NCI-H526 treated with DMSO at 0.1 percent for 48 hours (cell line): Measurements from ENCODE around the gene LYSMD1.

ENCODE experiments used
- DNase-seq: peaks from one replicate; lab custom pipeline; 2025; lab: John Stamatoyannopoulos, UW

LYSMD1 gene

DNA sequence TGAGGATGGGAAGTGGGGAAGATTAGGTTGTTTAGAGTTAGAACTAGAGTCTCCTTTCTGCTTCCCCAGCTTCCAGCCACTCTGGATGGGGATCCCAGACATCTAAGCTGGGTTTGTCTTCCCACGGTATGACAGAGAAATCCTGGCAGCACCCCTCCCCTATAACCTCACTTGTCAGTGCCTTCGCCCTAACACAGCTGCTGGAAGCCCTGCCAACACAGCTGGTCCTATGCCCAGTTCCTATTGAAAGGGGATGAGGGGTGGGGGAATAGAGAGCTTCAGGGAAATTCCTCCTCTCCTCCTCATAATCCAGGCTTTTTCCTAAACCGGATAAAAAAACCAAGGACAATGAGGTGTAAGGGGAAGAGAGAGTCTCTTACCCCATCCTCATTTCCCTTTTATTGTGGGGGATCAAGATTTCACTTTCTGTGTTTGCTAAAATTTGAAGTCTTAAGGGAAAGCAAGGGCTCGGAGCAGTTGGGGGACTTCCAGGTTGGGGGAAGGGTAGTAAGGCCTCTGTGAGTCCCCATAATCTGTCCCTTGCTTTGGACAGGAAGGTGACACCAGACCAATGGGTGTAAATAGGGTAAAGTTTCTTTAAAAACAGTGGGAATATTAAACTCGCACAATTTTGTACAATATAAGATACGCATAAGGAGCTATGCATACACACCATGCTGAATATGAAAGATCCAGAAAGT, 9.5 kb upstream of the LYSMD1 start:
- no peak for DNase-seq

DNA sequence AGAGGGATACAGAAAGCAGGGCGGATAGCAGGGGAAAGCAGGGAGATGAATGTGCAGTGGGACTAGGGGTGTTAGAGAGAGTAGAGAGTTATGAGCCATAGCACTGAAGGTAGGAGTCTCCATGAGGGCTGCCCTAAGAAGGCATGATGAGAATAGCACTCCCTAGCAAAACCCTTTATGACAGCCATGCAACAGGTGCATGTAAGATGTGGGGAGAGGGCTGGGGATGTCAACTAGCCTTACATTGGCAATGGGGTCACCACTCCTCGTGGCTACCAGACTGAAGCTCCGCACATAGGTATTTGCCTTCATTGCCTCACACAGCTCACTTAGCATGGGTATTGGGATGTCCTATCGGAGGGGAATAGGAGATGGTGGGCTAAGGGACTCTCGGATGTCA, 5.5 kb upstream of the LYSMD1 start:
- no peak for DNase-seq

DNA sequence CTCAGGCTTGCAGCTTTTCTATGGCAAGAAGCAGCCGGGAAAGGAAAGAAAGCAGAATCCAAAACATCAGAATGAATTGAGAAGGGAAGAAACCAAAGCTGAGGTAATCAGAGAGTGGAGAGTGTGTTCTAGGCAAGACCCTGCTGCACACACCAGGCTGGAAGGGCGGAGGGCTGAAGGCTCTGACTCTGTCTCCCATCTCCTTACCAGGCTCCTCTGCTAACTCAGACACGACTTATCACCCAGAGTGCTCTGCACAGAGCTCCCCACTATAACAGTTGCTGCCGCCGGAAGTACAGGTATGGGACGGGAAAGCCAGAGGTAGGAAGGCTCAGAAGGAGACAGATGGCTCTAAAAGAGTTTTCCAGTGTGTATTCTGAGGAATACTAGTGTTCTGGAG, 1.4 kb upstream of the LYSMD1 start:
- no peak for DNase-seq

DNA sequence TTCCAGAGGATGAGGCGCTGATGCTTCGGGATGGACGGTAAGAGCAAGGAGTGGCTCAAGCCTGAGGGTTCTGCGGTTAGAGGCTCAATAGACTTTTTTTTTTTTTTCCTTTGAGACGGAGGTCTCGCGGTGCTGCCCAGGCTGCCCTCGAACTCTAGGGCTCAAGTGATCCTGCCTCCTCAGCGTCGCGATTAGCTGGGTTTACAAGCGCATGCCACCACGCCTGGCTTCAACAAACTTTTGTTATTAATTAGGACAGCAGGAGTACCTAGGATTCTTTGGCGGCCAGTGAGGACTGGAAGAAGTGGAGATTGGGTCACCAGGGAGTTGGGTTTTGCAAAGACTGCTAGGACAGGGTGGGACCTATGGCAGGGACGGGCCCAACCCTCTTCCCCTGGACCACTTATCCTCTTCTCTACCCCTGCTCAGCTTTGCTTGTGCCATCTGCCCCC, 829 bp upstream of the LYSMD1 start:
- no peak for DNase-seq

- peak; percentile 79 for DNase-seq
These were observed 393 bp downstream of the LYSMD1 start for GRCh38 chr1:151165281-151165737.

GRCh38 chr1:151164732-151165280, 896 bp downstream of the LYSMD1 start:
- peak; percentile 43 for DNase-seq

GRCh38 chr1:151159373-151159772, 6.3 kb downstream of the LYSMD1 start:
- no peak for DNase-seq

GRCh38 chr1:151158751-151159251, 6.9 kb downstream of the LYSMD1 start:
- DNase-seq: no peak

- no peak for DNase-seq
These were observed 7.4 kb downstream of the LYSMD1 start for GRCh38 chr1:151158326-151158725.

DNA sequence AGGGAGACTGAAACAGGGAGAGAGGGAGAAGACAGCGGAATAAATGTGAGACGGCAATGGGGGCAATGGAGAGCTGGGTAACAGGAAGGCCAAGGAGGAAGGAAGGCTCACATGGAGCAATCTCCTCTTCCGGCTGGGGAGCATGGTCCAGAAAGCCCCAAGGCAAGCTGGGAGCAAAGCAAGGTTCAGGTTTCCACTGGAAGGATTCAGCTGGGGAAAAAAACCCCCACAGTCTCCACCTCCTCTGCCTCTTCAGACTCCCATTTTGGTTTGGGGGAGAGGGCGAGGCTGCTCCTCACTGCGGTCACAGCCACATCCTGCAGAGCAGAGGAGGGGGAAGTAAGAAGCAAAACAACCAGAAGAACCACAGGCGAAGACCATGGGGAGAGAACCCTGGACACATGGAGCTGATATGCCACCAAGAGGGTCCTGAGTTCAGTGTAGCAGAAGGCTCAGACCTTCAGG, 8.6 kb downstream of the LYSMD1 start:
- no peak for DNase-seq

DNA sequence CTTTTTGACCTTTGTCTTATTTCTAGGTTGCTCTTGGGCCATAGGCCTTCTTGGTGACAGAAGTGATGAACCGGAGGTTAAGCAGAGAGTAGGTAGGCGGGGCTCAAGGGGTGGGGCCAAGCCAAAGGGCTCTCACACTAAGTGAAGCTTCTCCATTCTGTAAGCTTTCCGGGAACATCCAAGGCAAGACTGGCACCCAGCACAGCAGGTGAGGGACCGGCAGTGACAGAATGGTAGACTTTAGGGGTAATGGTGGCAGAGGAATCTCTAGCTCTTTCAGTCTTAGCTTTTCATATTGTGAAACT, 9.2 kb downstream of the LYSMD1 start, which contains the start of gene TNFAIP8L2:
TSS of gene TNFAIP8L2 (plus strand) at position 135 of the 305 bp plus-strand sequence. CDS start 2,049 bp downstream, outside the sequence.
- no peak for DNase-seq

GRCh38 chr1:151147665-151148064, 18.0 kb downstream of the LYSMD1 start:
- DNase-seq: no peak

DNA sequence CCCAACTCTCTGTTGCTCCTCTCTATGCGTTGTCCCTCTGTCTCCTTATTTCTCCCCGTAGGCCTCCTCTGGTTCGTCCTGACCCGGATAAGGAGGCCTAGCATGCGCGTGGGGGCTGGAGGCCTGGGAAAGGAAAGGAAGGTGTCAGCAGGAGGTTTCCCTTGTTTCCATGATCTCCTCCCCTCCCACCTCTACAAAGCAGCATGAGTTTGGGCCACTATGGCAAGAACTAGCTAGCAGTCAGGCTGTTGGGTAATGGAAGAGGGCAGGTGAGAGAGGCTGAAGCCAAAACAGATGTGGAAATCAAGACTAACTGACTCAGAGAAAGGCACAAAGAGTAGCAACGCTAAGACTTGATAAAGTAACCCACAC, 18.6 kb downstream of the LYSMD1 start:
- DNase-seq: no peak

GRCh38 chr1:151146412-151147131, 19.1 kb downstream of the LYSMD1 start, which contains the start of gene SEMA6C:
SEMA6C (minus strand) TSS chr1:151146631; CDS start chr1:151142621, 4,010 bp downstream.
- DNase-seq: peak; percentile 98

DNA sequence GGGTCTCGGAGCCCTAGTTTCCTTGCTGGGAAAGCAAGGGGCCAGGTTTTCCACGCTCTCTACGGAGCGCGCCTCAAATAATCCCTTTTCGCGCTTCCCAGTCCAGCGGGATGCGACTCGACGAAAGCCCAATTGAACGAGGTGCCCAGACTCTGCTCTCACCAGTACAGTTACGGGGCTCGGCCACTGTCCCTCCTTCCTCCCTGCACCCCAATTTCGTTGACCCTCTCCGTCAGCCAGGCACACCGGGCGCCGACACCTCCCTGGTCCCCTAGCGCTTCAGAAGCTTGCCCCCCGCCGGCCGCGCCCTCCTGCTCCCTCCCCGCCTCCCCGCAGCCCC, 19.7 kb downstream of the LYSMD1 start:
- DNase-seq: peak; percentile 60

DNA sequence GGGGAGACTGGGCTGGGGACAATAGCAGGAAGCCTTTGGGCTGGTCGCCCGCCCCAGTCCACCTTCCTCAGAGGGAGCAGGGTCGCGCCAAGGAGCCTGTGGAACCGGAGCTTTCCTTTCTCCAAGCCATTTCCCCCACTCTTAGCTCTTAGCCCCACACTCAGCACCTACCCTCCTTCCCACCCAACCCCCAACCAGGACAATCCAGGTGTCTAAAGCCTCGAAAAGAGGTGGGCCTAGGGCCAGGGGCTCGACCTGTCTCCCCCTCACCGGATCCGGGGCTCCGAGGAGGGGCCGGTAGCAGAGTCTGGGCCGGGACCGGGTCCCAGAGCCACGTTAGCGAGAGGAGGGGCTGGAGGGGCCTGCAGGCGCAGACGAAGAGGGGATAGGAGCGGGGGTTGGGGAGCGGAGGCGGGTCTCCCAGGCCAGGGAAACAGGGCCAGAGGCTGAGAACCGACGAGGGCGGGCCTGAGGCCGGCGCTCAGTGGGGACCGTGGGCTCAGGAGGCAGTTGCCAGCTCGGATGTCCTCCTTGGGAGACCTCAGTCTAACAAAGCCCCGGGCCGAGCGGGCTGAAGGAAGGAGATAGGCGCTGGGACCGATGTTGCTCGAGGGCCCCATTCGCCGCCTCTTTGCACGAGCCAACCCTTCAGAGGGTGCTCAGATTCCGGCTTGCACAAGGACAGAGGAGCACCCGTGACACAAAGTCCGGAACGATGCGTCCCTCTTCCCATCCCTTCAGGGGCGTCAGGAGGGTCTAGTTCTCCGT, 20.2 kb downstream of the LYSMD1 start:
- peak; percentile 51 for DNase-seq

- DNase-seq: peak; percentile 97
These were observed 21.0 kb downstream of the LYSMD1 start for GRCh38 chr1:151144474-151145303.

DNA sequence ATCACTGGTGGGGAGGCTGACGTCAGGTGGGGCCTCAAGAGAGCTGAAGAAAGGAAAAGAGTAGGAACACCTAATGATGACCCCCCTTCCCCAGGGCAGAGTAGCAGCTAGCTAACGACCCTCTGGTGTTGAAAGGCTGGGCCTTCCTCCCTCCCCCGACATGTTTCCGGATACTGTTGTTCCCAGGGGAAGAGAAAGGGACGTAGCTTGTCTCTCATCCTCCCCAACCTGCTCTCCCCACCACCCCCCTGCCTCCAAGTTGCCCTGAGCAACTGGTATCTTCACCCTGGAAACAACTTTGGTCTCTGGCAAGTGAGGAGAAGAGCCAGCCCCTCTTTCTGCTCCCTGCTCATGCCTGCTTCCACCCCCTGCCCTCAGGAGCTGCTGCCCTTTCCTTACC, 21.7 kb downstream of the LYSMD1 start:
- no peak for DNase-seq

DNA sequence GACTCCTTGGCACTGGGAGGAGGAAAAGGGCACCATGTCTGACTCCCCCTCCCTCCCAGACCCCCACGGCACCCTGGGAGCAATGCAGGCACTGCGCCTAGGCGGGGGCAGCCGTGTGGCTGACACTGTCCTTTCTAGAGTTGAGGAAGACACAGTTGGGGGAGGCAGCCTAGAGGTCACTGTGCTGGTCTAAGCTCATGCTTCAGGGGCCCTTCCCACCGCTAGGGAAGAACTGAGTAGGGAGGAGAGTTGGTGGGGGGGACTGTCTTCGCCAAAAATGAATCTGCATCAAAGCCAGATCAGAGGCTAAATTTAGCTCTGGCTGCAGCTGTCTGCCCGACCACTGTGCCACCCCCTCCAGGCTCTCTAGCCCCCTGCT, 22.7 kb downstream of the LYSMD1 start:
- DNase-seq: no peak

- DNase-seq: no peak
These were observed 23.2 kb downstream of the LYSMD1 start for GRCh38 chr1:151142411-151143056.

DNA sequence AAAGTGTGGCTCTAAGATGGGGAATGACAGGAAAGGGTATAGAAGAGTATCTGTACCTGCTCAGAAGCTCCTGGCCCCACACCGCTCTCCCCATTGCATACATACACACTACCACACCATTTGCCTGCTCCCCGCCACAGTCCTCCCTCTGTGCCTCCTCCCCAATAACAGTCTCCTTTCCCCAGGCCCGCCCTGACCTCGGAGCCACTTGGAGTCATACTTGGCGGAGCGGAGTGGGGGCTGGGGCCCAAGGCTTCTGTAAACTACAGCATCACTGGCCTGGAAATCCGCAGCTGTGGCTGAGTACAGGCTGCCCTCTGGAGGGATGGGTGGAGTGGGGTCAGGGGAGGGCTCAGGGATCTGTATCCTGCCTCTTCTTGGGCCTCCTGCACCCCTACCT, 27.9 kb downstream of the LYSMD1 start:
- no peak for DNase-seq
